B cell (primary cell): Measurements from ENCODE around the gene MYO19. TPM values are rescaled to one million over a fixed set of nuclear protein-coding genes. Genes with fewer than 3 reads are reported as not detected.
"Not testable (repeated sequence)": the region's sequence is repeated elsewhere in the genome, so short reads cannot be mapped to it uniquely, and the experiment has no call there.

Experiments used
- ATAC-seq: fragments of 200-7000 bp; cut with Tn5 transposase; one replicate; pipeline ENCODE4 v1.10.0; 2021; ENCODE audit warnings: low read depth, mild to moderate bottlenecking, moderate number of reproducible peaks, moderate library complexity
- CTCF ChIA-PET: fragments of 350-600 bp; sonication (Branson Sonifier 250); formaldehyde crosslinking; loops from one replicate; lab custom pipeline; 2021; ENCODE audit warnings: antibody characterized with exemption, inconsistent platforms; lab: Charles Lee
- POLR2A ChIA-PET: fragments of 350-600 bp; sonication (Branson Sonifier 250); formaldehyde crosslinking; loops from one replicate; lab custom pipeline; 2021; ENCODE audit warnings: antibody characterized with exemption; lab: Charles Lee
- DNase-seq: peaks from one replicate; pipeline ENCODE4 v3.0.0; 2013
- H2AFZ ChIP-seq: 2 replicates; pipeline ENCODE4 v1.6.1; 2012; ENCODE audit warnings: mild to moderate bottlenecking, low read depth, low read length; ENCODE audit not compliant: insufficient read depth, poor library complexity, severe bottlenecking
- H3K27ac ChIP-seq, 2 donors: 1 replicate in 1 of 2; 2 replicates in 1 of 2; pipeline ENCODE4 v1.5.1; 2012 to 2013; ENCODE audit warnings: low read length in 2 of 2, mild to moderate bottlenecking in 2 of 2, moderate library complexity in 1 of 2
- H3K27me3 ChIP-seq, 4 experiments: fragments of 200-600 bp in 1 of 4; sonication (generic) in 1 of 4; replicated peaks in 1 of 4; 1 replicate in 2 of 4; 2 replicates in 2 of 4; pipeline versions ENCODE4 v1.6.1 to v1.7.0; 2013 to 2016; ENCODE audit warnings: low read length in 3 of 4, mild to moderate bottlenecking in 2 of 4, mixed read lengths in 1 of 4, moderate library complexity in 1 of 4; ENCODE audit not compliant: insufficient read depth in 4 of 4, control insufficient read depth in 3 of 4; ENCODE audit errors: control extremely low read depth in 1 of 4
- H3K36me3 ChIP-seq, 2 experiments: replicated peaks in 1 of 2; 1 replicate in 1 of 2; 2 replicates in 1 of 2; pipeline versions ENCODE4 v1.6.1 to v1.7.1; 2013; ENCODE audit warnings: low read length in 1 of 2; ENCODE audit not compliant: insufficient read depth in 2 of 2, control insufficient read depth in 1 of 2; ENCODE audit errors: control extremely low read depth in 1 of 2, extremely low read depth in 1 of 2
- H3K4me1 ChIP-seq, 2 donors: fragments of 200-600 bp in 1 of 2; sonication (generic) in 1 of 2; 1 replicate in 1 of 2; 2 replicates in 1 of 2; pipeline versions ENCODE4 v1.5.1 to v1.6.1; 2013 to 2017; ENCODE audit warnings: low read length in 2 of 2; ENCODE audit not compliant: control insufficient read depth in 2 of 2, insufficient read depth in 2 of 2
- H3K4me2 ChIP-seq: replicated peaks from 2 replicates; pipeline ENCODE3; 2012; ENCODE audit warnings: mild to moderate bottlenecking, low read depth, low read length; ENCODE audit not compliant: poor library complexity, severe bottlenecking
- H3K4me3 ChIP-seq, 5 experiments: fragments of 200-600 bp in 1 of 5; sonication (generic) in 1 of 5; 1 replicate in 3 of 5; 2 replicates in 2 of 5; pipeline versions ENCODE4 v1.5.1 to v1.7.0; 2011 to 2016; ENCODE audit warnings: low read length in 4 of 5, mild to moderate bottlenecking in 4 of 5, low read depth in 2 of 5, control low read depth in 1 of 5, moderate library complexity in 1 of 5; ENCODE audit not compliant: insufficient read depth in 1 of 5; ENCODE audit errors: control extremely low read depth in 1 of 5, extremely low read depth in 1 of 5
- H3K79me2 ChIP-seq: fragments of 200-600 bp; sonication (generic); one replicate; pipeline ENCODE4 v1.6.0; 2016; ENCODE audit warnings: low read length; ENCODE audit not compliant: control insufficient read depth, insufficient read depth
- H3K9ac ChIP-seq: fragments of 200-600 bp; sonication (generic); 2 replicates; pipeline ENCODE4 v1.6.1; 2017; ENCODE audit warnings: mild to moderate bottlenecking, low read length, moderate library complexity
- H3K9me3 ChIP-seq, 3 donors: one replicate each; pipeline versions ENCODE4 v1.6.1 to v1.7.1; 2013; ENCODE audit warnings: low read length in 2 of 3; ENCODE audit not compliant: control insufficient read depth in 2 of 3, insufficient read depth in 1 of 3; ENCODE audit errors: control extremely low read depth in 1 of 3
- H4K20me1 ChIP-seq: 2 replicates; pipeline ENCODE4 v1.6.0; 2012; ENCODE audit warnings: mild to moderate bottlenecking, low read length; ENCODE audit not compliant: insufficient read depth, control insufficient read depth, poor library complexity, severe bottlenecking
- H3K27ac Mint-ChIP-seq: one replicate; pipeline ENCODE4 v1.8.0; 2021; ENCODE audit warnings: mixed read lengths
- H3K27me3 Mint-ChIP-seq: one replicate; pipeline ENCODE4 v1.8.0; 2021; ENCODE audit warnings: mixed read lengths
- H3K4me1 Mint-ChIP-seq: one replicate; pipeline ENCODE4 v1.8.0; 2021; ENCODE audit warnings: mixed read lengths
- H3K4me3 Mint-ChIP-seq: one replicate; pipeline ENCODE4 v1.8.0; 2021; ENCODE audit warnings: mixed read lengths
- H3K9me3 Mint-ChIP-seq: one replicate; pipeline ENCODE4 v1.8.0; 2022; ENCODE audit warnings: mixed read lengths; ENCODE audit not compliant: insufficient read depth
- WGBS: methylation state at CpG from one replicate; pipeline ENCODE4 v1.1.5; 2013; ENCODE audit warnings: missing lambda C conversion rate; ENCODE audit not compliant: insufficient coverage; 5-methylcytosine and 5-hydroxymethylcytosine counted together
- intact Hi-C: fragments of 100-400 bp; cut with micrococcal nuclease; formaldehyde crosslinking; loops from one replicate; pipeline ENCODE4 v1.10.0; 2022
- polyA plus RNA-seq: library from polyadenylated mRNA; depleted of rRNA; stranded (reverse); fragments of >200 nt; gene quantifications from 2 replicates; pipeline ENCODE4 v1.2.3, GENCODE V29; 2012
- small RNA-seq: library from RNA; depleted of rRNA; stranded (forward); fragments of <200 nt; gene quantifications from one replicate; pipeline ENCODE3, GENCODE V24; 2012; ENCODE audit warnings: low replicate concordance, low read depth; ENCODE audit not compliant: insufficient read length
- total RNA-seq, 2 donors: library from RNA; stranded (reverse); fragments of 120-200 nt in 1 of 2; gene quantifications; 1 replicate in 1 of 2; 2 replicates in 1 of 2; pipeline versions ENCODE4 v1.2.3 to v1.2.4, GENCODE V29; 2013 to 2022

MYO19 gene
- total and polyA plus RNA-seq, 2 donors (not counting 1 experiment from before 2014, with no cell fraction given): 65.7 to 88.7 TPM

GRCh38 chr17:36452888-36453287 is 81.8 kb downstream of the MYO19 start:
- H3K9me3 ChIP-seq, H3K27me3 Mint-ChIP-seq, H2AFZ ChIP-seq, H3K4me1 Mint-ChIP-seq, H4K20me1 ChIP-seq, H3K79me2 ChIP-seq, H3K36me3 ChIP-seq, ATAC-seq, H3K4me1 ChIP-seq, H3K27me3 ChIP-seq, POLR2A ChIA-PET, H3K4me3 Mint-ChIP-seq, H3K27ac Mint-ChIP-seq, H3K9ac ChIP-seq, H3K9me3 Mint-ChIP-seq, H3K4me3 ChIP-seq, H3K27ac ChIP-seq, H3K4me2 ChIP-seq, CTCF ChIA-PET, intact Hi-C loops, DNase-seq: not testable (repeated sequence)
- no CpG with 5 or more reads among the region's 9 CpGs for WGBS

- H3K36me3 ChIP-seq, H4K20me1 ChIP-seq, H3K4me1 ChIP-seq, intact Hi-C loops, H3K9ac ChIP-seq, DNase-seq, H3K27ac Mint-ChIP-seq, H3K79me2 ChIP-seq, H3K27me3 Mint-ChIP-seq, H3K27ac ChIP-seq, H3K4me1 Mint-ChIP-seq, H2AFZ ChIP-seq, H3K4me2 ChIP-seq, H3K9me3 ChIP-seq, CTCF ChIA-PET, H3K4me3 ChIP-seq, H3K27me3 ChIP-seq, POLR2A ChIA-PET, H3K4me3 Mint-ChIP-seq, H3K9me3 Mint-ChIP-seq, ATAC-seq: not testable (repeated sequence)
- WGBS: no CpG with 5 or more reads among the region's 15 CpGs
Observed at GRCh38 chr17:36449997-36450396, 84.7 kb downstream of the MYO19 start.

Small RNA genes lying within 50 kb of the gene (small RNA-seq; reads per million reads assigned to genes)
- gene RNA5SP439: not detected

Other genes starting within 250 kb of the MYO19 start
- gene TBC1D3G, start 211.0 kb downstream of the MYO19 start, total RNA-seq: not detected in 2 replicates
- gene TBC1D3G, start 211.0 kb downstream of the MYO19 start, polyA plus RNA-seq: not detected in 2 replicates
- not detected in 2 replicates for gene TBC1D3H, start 146.4 kb downstream of the MYO19 start, total RNA-seq
- not detected in 2 replicates for gene TBC1D3H, start 146.4 kb downstream of the MYO19 start, polyA plus RNA-seq
- 50.5 and 53.3 TPM in 2 replicates for gene ZNHIT3, start 48.2 kb downstream of the MYO19 start, total RNA-seq
- gene ZNHIT3, start 48.2 kb downstream of the MYO19 start, polyA plus RNA-seq: 36.5 and 41.7 TPM in 2 replicates
- gene PIGW, start 119 bp upstream of the MYO19 start, total RNA-seq: 5.9 and 6.3 TPM in 2 replicates
- 4.4 and 6.8 TPM in 2 replicates for gene PIGW, start 119 bp upstream of the MYO19 start, polyA plus RNA-seq
- 137 and 155 TPM in 2 replicates for gene GGNBP2, start 10.1 kb upstream of the MYO19 start, total RNA-seq
- 107 and 167 TPM in 2 replicates for gene GGNBP2, start 10.1 kb upstream of the MYO19 start, polyA plus RNA-seq
- 7.3 and 8.2 TPM in 2 replicates for gene DHRS11, start 57.0 kb upstream of the MYO19 start, total RNA-seq
- 4.3 and 5.2 TPM in 2 replicates for gene DHRS11, start 57.0 kb upstream of the MYO19 start, polyA plus RNA-seq
- gene MRM1, start 66.7 kb upstream of the MYO19 start, total RNA-seq: 13.5 and 14.4 TPM in 2 replicates
- gene MRM1, start 66.7 kb upstream of the MYO19 start, polyA plus RNA-seq: 6.7 and 9.1 TPM in 2 replicates